ENCODE measurements around the gene MXRA8.

Gene MXRA8

DNA sequence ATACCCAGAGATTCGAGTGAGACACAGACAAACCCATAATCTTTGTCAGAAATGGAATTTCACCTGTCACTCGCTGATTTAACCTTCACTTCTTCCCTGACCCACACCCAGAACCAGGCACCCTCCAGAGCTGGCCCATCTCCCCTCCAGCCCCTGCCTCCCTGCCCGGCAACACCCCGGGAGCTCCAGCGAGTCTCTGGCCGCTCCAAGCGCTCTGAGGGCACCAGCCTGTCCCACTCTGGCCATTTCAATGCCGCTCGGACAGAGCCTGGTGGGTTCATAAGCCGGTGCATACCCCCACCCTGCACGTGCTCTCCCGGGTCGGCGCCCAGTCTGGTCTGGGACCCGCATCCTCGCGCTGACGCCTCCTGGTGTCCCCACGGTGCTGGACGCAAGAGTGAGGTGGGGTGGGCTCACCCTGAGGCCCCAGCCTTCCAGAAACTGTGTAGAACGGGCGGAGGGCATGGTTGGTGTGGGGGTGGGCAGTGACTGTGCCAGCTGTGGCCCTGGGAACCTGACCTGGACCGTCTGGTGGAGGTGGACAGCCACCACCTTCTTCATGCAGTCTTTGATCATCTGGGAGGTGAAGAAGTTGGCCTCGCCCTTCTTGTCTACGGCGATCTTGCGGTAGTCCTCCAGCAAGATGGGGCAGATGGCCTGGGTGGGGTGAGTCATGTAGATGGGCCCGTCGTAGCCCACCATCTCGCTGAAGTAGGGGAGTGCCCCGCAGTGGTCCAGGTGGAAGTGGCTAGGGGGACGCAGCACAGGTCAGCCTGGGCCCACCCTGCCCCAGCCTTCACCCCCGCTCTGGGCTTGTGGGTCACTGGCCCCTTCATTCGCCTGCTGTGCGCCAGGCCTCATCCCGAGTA, 39.3 kb downstream of the MXRA8 start:
- DNase-seq: no peak

DNA sequence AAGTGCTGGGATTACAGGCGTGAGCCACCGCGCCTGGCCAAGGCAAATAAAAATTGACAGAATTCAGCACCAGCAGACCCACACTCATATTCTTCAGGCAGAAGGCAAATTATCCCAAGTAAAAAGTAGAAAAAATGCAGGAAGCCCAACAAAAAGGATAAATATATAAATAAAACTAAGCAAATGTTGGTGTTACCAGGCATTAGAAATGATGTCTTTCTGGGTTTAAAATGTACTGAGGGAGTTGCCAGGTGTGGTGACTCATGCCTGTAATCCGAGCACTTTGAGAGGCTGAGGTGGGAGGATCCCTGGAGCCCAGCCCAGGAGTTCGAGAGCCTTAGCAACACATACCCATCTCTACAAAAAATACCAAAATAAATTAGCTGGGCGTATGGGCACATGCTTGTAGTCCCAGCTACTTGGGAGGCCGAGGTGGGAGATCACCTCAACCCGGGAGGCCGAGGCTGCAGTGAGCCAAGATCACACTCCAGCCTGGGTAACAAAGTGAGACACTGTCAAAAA, 40.2 kb downstream of the MXRA8 start:
- peak; percentile 98 for DNase-seq

DNA sequence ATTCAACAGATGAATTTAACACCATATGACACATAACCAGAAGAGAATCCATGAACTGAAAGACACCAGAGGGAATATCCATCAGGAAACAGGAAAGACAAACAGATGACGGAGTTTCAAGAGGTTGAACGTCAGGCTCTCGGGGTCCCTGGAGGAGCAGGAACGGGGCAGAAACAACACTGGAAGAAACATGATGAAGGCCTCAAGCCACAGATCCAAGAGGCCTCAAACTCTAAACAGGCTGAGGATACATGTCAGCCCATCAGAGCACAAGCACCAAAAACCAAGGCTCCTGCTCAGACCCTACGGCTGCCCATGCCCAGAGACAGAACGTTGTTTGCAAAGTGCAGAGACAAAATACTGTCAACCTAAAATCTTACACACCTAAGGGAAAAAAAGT, 40.9 kb downstream of the MXRA8 start:
- DNase-seq: no peak

DNA sequence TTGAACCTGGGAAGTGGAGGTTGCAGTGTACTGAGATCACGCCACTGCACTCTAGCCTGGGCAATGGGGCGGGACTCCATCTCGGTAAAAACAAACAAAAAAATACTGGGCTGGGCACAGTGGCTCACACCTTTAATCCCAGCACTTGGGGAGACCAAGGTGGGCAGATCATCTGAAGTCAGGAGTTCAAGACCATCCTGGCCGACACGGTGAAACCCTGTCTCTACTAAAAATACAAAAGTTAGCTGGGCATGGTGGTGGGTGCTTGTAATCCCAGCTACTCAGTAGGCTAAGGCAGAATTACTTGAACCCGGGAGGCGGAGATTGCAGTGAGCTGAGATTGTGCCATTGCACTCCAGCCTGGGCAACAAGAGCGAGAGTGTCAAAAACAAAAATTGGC, 42.2 kb downstream of the MXRA8 start:
- peak; percentile 66 for DNase-seq

DNA sequence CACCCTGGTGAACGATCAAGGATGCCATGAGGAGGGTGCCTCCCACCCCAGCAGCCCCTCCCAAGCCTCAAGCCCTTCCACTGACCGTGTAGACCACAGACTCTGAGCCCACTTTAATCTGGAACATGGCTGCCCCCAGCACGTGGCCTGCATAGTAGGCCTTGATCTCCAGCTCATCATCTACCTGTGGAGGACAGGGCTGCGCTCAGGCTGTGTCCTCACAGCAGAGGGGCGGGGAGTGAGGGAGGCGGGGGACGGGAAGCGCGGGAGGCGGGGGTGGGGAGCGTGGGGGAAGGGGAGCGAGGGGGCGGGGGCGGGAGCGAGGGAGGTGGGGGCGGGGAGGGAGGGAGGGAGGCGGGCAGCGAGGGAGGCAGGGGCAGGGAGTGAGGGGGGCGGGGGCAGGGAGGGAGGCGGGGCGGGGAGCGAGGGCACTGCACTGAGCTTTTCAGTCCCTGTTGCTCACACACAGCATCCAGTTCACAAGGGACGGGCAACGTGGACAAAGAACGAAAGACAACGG, 42.9 kb downstream of the MXRA8 start:
- DNase-seq: peak; percentile 92

DNA sequence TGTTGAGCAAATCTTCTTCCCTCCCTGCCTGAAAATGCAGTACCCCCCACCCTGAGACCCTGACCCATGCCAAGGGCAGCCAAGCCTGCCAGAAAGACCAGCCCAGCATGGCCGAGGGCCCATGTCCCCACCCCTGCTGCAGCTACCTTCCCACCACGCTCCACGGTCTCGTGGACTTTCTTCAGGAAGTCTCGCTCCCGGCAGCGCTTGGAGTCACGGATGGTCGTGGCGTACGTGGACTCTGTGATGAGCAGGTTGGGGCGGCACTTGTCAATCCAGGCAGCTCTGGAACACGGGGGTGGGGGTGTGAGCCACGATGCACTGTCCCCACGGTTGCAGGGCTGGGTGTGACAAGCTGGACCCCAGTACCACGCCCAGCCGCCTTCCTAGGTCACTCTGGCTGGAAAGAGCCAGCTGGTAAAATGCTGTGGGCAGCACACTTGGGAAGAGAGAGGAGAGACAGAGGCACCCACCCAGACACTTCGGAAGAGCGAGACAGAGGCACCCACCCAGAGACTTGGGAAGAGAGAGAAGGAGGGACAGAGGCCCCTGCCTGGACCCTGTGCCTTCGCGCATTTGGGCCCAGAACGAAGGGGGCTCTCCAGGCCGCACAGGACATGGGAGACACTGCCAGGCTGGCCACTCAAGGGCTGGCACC, 43.5 kb downstream of the MXRA8 start:
- no peak for DNase-seq

DNA sequence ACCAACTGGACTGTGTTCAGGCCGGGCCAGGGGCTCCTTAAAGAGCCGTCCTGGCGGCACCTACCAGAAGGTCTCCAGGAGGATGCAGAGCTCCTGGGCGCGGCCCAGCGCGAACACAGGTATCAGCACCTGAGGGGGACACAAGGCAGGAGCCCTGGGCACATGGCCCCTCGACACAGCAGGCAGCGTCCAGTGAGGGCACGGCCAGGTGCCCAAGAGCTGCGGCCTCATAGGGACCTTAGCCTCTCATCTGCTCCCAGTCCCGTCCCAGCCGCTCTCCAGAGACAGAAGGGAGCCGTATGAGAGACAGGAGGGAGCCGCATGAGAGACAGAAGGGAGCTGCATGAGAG, 44.1 kb downstream of the MXRA8 start:
- DNase-seq: no peak

DNA sequence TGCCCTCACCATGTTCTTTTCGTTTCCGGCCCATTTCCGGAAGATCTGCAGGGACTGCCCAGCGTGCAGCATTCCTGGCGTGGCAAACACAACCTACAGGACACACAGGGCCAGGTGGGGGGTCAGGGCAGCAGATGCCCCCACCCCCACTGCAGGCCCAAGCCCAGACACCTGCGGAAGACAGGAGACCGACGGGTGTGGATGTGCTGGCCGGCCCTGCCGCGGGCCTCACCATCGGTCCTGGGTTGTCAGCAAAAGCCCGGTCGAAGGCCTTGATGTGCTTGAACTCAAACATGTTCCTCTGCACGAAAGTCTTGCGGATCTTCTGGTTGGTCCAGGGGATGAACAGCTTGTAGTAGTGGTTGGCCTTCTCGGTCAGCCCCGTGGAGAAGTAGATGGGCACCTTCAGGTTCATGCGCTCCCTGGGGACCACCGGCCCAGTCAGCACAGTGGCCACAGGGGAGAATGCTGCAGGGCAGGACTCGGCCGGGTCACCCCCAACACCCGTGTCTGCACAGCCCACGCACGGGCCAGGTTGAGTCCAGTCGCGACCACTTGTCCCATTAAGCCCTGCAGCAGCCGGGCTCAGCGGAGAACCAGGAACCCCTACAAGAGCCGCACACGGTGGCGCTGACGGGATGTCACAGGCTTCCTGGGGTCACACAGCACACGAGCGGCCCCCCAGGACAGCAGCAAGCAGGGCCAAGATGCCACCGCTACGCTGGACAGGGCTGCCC, 44.7 kb downstream of the MXRA8 start:
- no peak for DNase-seq

DNA sequence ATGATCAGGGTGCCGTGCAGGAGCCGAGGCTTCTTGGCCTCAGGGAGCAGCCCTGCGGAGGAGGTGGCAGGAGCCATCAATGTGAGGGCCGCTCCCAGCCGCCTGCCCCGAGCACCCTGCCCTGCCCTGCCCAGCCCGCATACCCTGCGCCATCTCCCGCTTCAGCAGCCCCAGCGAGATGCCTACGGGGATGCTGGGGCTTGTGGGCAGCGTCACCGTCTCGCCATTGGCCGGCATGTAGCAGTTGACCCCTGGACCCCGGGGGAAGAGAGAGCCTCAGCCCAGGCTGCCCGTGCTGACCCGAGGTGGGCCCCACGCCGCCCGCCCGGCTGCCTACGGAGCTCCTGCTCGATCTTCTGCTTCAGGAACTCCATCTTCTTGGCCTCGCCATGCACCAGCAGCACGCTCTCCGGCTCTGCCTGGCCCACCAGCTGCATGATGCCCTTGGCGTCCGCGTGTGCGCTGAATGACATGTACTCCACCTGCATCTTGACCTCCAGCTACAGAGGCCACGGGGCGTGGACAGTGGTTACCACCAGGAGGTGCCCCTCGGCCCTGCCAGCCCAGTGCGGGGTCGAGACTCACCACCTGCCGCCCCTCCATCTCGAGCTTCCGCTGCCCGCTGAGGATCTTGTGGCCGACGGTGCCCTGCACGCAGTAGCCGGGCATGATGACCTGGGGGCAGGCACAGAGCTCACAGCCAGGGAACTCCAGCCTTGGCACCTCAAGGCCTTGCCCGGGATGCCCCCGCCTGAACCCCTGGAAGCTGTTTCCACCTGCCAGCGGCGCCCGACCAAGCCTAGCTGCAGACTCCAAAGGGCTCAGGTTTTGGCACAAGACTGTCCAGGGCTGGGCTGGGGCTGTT, 45.7 kb downstream of the MXRA8 start:
- DNase-seq: no peak

DNA sequence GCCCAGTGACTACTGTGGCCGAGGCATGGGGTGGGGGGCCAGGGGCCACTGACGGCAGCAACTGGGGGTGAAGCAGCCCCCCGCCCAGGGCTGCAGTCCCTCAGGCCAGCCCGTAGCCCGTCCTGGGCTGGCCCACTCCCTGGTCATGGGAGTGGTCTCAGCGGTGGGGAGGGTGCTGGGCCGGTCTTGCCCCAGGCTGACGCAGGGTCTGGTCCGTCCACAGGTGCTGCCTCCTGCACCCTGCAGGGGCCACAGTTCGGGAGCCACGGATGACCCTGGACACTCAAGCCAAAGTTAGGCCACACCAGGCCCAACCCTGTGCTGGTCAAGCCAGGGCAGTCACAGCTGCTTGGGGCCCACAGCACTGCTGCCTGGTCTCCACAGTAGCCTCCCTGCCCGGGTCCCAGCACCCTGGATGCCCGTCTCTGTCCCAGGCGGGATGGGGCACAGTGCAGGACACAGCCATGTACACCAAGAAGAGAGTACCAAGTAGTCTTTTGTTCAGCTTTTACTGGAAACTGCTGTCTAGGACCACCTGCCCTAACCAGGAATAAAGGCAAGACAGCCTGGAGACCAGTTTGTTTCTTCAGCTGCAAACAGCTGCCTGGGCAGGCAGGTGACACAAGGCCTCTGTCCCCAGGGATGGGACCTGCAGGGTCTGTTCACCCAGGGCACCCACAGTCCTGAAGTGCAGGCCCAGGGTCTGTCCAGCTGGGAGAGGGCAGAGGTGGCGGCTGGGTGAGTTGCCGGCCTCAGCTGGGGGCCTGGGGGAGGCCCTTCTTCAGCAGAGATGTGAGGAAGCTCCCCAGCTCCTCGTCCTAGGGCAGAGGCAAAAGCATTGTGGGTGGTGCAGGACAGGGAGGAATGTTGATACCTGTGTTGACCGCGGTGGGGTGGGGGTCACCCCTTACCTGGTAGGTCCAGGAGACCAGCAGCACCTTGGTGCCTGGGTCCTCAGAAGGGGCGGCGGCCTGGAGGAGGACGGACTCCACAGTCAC, 46.9 kb downstream of the MXRA8 start:
- DNase-seq: no peak

DNA sequence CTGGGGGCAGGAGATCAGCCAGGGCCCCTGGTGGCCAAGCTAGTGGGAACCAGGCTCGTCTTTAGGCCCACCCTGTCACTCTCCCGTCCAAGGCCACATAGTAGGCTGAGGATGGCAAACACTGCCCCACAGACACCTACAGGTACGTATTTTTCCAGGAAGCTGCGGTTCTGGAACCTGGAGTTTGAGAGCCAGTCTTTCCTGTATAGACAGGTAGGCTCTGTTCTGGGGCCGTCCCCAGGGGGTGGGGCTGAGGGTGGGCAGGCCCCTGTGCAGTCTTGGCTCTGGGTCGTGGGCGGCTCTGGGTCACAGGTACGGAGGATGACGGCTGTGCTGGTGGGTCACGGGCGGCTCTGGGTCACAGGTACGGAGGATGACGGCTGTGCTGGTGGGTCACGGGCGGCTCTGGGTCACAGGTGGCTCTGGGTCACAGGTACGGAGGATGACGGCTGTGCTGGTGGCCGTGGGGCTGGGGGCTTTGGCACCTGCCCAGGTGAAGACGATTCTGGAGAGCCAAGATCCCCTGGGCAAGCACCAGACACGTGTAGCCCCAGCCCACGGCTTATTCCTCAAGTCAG, 47.8 kb downstream of the MXRA8 start:
- no peak for DNase-seq

DNA sequence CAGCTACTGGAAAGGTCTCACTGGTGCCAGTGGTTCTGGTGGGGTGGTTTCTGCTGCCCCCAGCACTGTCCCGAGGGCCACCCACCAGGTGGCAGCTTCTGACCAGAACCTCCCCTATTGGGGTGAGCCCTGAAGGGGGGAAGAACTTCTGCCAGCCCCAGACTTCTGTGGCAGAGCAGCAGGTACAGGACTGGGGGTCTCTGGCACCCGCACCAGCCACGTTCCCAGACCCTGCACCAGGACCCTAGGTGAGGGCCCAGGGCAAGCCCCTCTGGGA, 48.3 kb downstream of the MXRA8 start:
- no peak for DNase-seq

DNA sequence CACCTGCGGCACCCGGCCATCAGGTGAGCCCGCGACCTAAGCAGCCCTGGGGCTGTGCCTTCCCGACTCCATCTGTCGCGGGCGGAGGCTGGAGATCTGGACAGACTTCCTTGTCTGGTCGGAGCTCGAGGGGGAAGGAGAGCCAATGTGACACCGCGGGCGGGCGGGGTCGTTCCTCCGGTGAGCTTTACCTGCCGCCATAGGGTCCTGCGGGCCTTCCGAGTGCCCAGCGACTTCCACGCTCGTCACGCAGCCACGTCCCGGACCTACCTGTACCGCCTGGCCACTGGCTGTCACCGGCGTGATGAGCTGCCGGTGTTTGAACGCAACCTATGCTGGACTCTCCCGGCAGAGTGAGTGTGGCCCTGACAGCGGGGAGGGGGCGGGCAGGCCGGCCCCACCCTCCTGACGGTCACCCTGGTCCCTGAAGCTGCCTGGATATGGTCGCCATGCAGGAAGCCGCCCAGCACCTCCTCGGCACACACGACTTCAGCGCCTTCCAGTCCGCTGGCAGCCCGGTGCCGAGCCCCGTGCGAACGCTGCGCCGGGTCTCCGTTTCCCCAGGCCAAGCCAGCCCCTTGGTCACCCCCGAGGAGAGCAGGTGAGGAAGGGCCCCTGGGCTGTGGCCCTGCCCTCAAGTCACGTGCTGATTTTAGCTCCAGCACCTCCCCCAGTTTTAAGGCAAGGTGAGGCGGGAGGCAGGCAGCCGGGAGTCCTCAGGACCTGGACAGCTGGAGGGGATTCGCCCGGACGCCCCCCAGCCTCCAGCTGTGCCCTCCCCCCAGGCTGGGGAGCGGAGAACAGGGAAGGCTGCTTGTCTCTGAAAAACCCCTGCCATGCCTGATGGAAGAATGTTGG, 48.9 kb downstream of the MXRA8 start:
- DNase-seq: peak; percentile 65

DNA sequence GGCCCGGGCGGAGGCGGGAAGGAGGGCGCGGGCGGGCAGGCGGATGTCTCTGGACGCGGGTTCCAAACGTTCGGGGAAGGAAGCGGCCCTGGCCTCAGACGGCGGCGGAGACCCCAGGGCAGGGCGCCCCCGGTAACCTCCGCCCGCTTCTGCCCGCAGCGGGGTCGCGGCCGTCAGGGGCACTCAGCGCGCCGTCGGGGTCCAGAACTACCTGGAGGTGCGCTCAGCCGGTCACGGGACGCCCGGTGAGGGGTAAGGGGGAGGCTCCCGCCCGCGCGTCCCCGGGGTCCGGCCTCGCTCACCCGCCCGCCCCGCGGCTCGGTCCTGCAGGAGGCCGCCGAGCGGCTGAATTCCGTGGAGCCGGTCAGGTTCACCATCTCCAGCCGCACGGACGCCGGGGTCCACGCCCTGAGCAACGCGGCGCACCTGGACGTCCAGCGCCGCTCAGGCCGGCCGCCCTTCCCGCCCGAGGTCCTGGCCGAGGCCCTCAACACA, 49.6 kb downstream of the MXRA8 start:
- no peak for DNase-seq

DNA sequence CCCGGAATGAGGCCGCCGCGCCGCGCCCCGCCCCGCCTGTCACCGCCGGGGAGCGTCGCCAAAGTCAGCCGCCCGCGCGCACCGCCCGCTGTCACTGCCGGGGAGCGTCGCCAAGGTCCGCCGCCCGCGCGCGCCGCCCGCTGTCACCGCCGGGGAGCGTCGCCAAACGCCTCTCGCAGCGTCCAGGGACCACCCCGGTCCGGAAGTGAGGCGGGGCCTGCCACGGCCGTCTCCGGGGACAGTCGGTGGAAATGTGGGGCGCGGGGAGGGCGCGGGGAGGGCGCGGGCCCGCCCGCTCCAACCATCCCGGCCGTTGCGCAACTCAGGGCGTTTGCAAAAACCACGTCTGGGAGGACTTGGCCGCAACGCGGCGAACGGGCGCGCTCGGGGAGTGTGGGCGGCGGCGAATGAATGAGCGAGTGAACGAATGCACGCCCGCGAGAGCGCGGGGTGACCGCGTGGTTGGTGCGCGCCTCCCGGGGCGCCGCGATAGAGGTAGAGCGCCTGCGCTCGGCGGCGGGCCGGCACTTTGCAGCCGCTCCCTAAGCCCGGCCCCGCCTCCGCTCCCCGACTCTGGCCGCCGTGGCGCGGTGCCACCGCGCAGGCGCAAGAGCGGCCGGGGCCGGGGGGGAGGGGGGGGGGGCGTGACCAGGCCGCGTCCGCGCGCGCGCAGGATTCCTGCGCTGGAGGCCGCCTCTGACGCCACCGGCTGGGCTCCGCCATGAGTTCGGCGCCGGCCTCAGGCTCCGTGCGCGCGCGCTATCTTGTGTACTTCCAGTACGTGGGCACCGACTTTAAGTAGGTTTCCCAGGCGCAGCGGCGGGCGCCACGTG, 50.2 kb downstream of the MXRA8 start, which contains the start of the genes ACAP3 and PUSL1:
TSS of gene ACAP3 (minus strand) at position 8 of the 833 bp plus-strand sequence. CDS start 115 bp downstream, outside the sequence.
TSS of gene PUSL1 (plus strand) at position 675 of the 833 bp plus-strand sequence. CDS start at position 722, 47 bp downstream.
- peak; percentile 99 for DNase-seq

DNA sequence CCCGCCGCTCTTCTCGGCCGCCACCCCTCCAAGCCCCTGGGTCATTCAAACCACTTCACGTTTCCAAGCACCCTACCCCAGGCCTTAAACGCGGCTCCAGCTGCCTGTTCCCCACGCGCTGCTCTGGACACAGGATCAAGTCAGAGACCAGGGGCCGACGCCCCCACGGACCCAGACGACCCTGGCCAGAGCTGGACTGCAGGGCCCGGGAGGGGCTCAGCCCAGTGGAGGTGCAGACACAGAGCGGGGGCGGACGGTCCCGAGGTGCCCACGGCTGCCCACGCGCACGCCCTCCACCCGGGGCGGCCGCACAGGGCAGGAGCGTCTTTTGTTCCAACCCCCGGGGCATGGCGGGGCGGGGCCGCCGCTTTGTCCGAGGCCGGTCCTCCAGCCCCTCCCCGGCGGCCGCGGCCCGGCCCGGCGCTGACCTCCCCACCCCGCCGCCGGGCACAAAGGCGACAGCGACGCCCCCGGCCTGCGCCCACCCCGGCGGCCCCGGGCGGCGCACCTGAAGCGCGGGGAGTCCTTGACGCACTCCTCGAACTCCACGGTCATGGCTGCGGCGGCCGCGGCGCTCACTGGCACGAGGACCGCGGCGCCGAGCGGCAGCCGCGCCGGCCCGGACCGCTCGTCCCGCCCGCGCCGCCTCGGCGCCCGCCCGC, 51.0 kb downstream of the MXRA8 start:
- no peak for DNase-seq

DNA sequence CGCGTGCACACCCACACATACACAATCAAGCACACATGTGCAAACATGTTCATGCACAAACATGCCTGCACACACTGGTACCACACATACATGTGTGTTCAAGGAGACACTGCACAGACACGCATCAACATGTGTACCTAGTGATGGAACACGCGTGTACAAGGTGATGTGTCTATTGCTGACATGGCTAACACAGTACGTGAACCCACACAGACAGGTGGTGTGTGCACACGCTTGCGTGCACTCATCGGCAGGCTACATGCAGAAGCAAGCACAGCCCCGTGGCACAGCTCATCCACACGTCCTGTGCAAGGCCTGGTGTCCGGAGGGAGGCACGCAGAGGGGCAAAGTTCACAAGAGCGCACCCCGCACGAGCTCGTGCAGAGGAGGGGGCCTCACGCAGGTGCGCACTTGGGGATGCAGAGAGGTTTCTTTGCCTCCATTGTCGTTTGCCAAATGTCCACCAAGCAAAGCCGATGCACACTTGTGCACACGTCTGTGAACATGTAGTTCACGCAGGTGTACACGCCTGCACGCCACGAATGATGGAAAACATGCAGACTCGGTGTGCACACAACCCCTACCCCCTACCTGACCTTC, 51.6 kb downstream of the MXRA8 start:
- DNase-seq: no peak

Measured in NCI-H510A treated with DMSO at 0.1 percent for 48 hours (cell line).